ENCODE results near the gene FNBP1L.

GRCh38 chr1:93427656-93428055 is 20.3 kb upstream of the FNBP1L start:
- TF ChIP-seq POLR2A (IDR thresholded peaks at IDR 0.05) (no peak), POLR2AphosphoS5 (IDR thresholded peaks at IDR 0.05) (no peak)
